HG03108 (cell line): Measurements from ENCODE around the gene SUCNR1.
"Not testable (repeated sequence)": the region's sequence is repeated elsewhere in the genome, so short reads cannot be mapped to it uniquely, and the experiment has no call there.

Experiments used
- ATAC-seq: cut with Tn5 transposase; IDR thresholded peaks from one replicate; pipeline ENCODE4 v1.9.1; 2021; ENCODE audit warnings: moderate library complexity; ENCODE audit not compliant: unreplicated experiment

Gene SUCNR1

GRCh38 chr3:151900884-151901643 lies 27.6 kb downstream of the SUCNR1 start:
- no peak for ATAC-seq

DNA sequence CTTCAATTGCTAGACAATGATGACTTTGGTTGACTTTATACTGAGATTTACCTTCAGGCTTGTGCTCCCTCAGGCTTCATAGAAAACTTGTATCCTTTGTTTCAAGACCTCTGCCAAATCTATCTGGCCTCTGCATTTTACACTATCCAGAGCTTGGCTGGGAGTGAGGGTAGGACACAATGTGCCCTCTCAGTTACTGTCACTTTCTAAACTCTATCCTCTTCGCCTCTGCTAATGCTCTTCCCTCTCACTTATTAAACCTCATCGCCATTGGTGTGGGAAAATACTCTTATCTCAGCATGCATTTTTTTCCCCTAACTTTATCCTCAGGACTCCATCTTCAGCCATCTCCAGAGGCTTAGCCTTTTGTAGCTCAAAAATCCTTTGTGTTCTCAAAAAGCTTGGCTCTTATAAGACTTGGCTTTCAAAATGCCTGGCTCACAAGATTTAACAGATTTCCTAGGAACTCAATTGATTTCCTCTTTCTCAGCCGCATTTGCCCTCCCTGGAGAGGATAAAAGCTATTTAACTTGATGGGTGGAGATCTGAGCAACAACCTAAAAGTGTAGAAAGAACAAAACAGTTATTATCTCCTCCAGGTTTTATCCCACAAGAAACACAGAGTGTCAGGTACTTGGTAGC lies 28.3 kb downstream of the SUCNR1 start:
- no peak for ATAC-seq

- no peak for ATAC-seq
Observed at GRCh38 chr3:151903501-151903991, 30.1 kb downstream of the SUCNR1 start.

DNA sequence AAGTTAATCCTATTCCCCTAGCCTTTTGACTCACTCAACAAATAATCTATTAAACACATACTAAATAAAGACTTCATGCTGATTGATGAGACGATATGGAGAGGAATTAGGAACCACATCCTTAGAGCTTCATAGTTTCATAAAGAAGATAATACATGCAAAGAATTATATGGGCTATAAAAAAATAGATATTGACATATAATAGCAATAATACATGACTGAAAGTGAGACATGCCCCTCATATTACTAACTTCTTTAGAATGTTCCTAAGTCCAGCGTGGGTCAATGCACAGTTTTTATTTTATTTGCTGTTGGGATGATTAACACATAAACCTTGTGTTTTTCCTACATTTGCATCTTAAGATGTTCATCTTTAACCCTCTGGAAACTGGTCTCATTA lies 32.2 kb downstream of the SUCNR1 start:
- ATAC-seq, result no peak

- ATAC-seq, result no peak
Observed at GRCh38 chr3:151906751-151907150, 33.3 kb downstream of the SUCNR1 start.

- ATAC-seq, result no peak
Observed at GRCh38 chr3:151908399-151908798, 35.0 kb downstream of the SUCNR1 start.

GRCh38 chr3:151909681-151910405 lies 36.4 kb downstream of the SUCNR1 start:
- ATAC-seq, result no peak

DNA sequence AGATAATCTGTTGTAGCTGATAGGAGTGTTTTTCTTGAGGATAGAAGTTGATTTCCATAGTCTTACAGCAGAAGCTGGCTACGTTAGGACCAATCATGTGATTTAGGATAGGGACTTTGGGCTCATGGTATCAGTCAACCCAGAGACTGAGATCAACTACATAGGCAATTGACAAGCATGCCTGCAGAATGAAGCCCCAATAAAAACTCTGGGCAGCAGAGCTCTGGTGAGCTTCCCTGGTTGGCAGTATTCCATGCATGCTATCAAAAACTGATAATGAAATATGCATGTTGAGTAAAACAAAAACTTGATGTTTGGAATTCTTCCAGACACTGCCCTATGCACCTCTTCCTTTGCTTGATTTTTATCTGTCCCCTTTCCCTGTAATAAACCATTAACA lies 38.0 kb downstream of the SUCNR1 start:
- no peak for ATAC-seq

DNA sequence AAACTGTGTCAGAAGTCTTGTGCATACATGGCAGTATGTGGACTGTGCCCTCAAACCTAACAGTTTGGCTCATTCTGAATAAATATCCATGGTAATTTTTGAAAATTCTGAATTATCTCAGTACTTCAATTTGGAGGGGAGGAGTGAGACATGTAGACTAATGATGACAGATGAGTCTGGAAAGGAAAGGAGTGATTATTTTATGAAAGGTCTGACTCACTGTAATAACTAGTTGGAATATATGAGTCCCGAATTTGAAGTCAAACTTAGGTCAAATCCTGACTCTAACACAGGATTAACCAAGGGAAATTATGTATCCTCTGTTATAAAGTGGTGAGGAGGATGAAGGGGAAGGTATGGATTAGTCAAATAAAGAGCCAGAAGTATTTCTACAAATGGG lies 38.6 kb downstream of the SUCNR1 start:
- no peak for ATAC-seq

- no peak for ATAC-seq
Observed at GRCh38 chr3:151916781-151917180, 43.3 kb downstream of the SUCNR1 start.

- ATAC-seq, result peak; percentile 77
Observed at GRCh38 chr3:151918253-151919029, 45.0 kb downstream of the SUCNR1 start.

DNA sequence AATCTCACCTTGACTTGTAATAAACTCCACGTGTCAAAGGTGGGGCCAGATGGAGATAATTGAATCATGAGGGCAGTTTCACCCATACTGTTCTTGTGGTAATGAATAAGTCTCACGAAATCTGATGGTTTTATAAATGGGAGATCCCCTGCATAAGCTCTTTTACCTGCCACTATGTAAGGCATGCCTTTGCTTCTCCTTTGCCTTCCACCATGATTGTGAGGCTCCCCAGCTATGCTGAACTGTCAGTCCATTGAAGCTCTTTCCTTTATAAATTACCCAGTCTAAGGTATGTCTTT lies 45.5 kb downstream of the SUCNR1 start:
- ATAC-seq, result no peak

GRCh38 chr3:151919446-151919845 lies 46.0 kb downstream of the SUCNR1 start:
- ATAC-seq, result no peak

DNA sequence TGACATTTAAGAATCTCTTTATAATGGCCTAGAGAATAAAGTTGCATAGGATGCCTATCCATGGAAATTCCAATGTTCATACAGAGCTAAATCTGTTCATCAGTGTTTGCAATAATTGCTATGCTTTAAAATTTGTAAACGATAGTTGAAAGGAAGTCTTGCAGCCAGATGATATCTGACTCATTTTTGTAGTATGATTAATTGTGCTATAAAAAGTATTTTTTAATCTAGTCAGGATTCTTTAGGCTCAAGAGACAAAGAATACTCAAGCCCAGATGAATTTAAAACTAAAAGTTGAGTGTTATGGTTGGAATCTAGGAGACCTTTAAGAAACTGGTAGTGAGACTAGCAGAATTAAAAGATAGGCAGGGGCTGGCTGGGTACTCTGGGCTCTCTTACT lies 50.5 kb downstream of the SUCNR1 start:
- no peak for ATAC-seq

DNA sequence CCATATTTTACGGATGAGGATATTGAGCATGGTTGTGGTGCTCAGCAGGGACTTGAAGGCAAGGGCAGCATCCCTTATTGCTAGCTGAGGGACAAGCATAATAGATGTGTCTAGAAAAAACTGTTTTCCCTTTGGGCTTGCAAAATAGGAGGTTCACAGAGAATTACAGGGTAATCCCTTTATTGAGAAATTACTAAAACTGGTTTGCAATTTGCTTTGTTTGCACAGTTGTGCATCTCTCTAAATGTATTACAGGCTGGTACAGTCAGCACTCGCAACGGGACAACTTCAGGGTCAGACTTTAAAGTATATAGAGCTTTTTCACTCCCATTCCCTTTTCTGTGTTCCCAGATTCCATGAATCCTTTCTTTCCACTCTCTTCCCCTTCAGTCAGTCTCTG lies 51.3 kb downstream of the SUCNR1 start:
- ATAC-seq, result no peak

GRCh38 chr3:151925419-151925818 lies 52.0 kb downstream of the SUCNR1 start:
- ATAC-seq, result no peak

GRCh38 chr3:151925876-151926275 lies 52.4 kb downstream of the SUCNR1 start:
- ATAC-seq, result no peak

GRCh38 chr3:151926956-151927355 lies 53.5 kb downstream of the SUCNR1 start:
- ATAC-seq, result no peak

DNA sequence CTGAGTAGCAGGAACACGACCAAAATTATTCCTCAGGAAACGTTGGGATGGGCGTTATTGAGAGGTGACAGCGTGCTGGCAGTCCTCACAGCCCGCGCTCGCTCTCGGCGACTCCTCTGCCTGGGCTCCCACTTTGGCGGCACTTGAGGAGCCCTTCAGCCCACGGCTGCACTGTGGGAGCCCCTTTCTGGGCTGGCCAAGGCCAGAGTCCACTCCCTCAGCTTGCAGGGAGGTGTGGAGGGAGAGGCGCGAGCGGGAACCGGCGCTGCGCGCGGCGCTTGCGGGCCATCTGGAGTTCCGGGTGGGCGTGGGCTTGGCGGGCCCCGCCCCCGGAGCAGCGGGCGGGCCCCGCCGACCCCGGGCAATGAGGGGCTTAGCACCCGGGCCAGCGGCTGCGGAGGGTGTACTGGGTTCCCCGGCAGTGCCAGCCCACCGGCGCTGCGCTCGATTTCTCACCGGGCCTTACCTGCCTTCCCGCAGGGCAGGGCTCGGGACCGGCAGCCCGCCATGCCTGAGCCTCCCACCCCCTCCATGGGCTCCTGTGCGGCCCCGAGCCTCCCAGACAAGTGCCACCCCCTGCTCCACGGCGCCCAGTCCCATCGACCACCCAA lies 54.6 kb downstream of the SUCNR1 start:
- not testable (repeated sequence) for ATAC-seq

- no peak for ATAC-seq
Observed at GRCh38 chr3:151931171-151931570, 57.7 kb downstream of the SUCNR1 start.
